K562 (cell line): ENCODE data around the gene SLC16A13. TPM values are rescaled to one million over a fixed set of nuclear protein-coding genes. Genes with fewer than 3 reads are reported as not detected.

Source experiments
- ATAC-seq: fragments of 200-7000 bp; cut with Tn5 transposase; 3 replicates; pipeline ENCODE4 v1.9.1; 2020; ENCODE audit warnings: moderate library complexity
- BruUV-seq: library from RNA; stranded (reverse); fragments of 400-500 nt; replicated peaks from 2 replicates; lab custom pipeline; 2021; lab: Mats Ljungman, UMichigan
- CTCF ChIA-PET: fragments of 300-600 bp; formaldehyde crosslinking; extraction: SDS; loops from one replicate; lab custom pipeline; 2021; ENCODE audit warnings: low intra/inter-chr PET ratio; lab: Yijun Ruan, JAX
- POLR2A ChIA-PET: fragments of 300-600, 350-650 bp; sonication (Branson Sonifier 250); formaldehyde crosslinking; extraction: SDS; loops from one replicate; lab custom pipeline; 2021; ENCODE audit warnings: antibody characterized with exemption, inconsistent platforms; lab: Yijun Ruan, JAX
- DNase-seq, 4 experiments: peaks; one replicate each; pipeline versions ENCODE4 v3.0.0 to v3.0.0-alpha.2; 2011 to 2018; ENCODE audit warnings: low spot score in 3 of 4, mixed read lengths in 3 of 4; ENCODE audit errors: extremely low read depth in 1 of 4
- FAIRE-seq: peaks from 2 replicates; lab custom pipeline; 2011; peaks lifted over from hg19 to GRCh38; lab: Jason Lieb, UNC
- H2AFZ ChIP-seq: 2 replicates; pipeline ENCODE4 v1.6.0; 2011; ENCODE audit warnings: low read depth, low read length, control low read depth, inconsistent platforms
- H3K27ac ChIP-seq: fragments of 200-600 bp; 3 replicates; pipeline ENCODE4 v1.8.0; 2011; ENCODE audit warnings: low read depth, mild to moderate bottlenecking, control low read depth, inconsistent platforms, low read length, moderate library complexity, mixed read lengths; ENCODE audit errors: extremely low read depth
- H3K27me3 ChIP-seq, 2 experiments: fragments of 300-600 bp in 1 of 2; 2 replicates in 1 of 2; 3 replicates in 1 of 2; pipeline versions ENCODE4 v1.6.0 to v1.8.0; 2011; ENCODE audit warnings: inconsistent platforms in 2 of 2, low read length in 2 of 2, mild to moderate bottlenecking in 1 of 2, mixed read lengths in 1 of 2, moderate library complexity in 1 of 2; ENCODE audit not compliant: control insufficient read depth in 2 of 2, insufficient read depth in 2 of 2
- H3K36me3 ChIP-seq: fragments of 300-600 bp; 3 replicates; pipeline ENCODE4 v1.8.0; 2011; ENCODE audit warnings: mild to moderate bottlenecking, low read length, inconsistent platforms; ENCODE audit not compliant: control insufficient read depth, insufficient read depth
- H3K4me1 ChIP-seq, 2 experiments: fragments of 200-600 bp in 1 of 2; replicated peaks in 1 of 2; 2 replicates in 1 of 2; 3 replicates in 1 of 2; pipeline versions ENCODE4 v1.5.1 to v1.8.0; 2011; ENCODE audit warnings: inconsistent platforms in 2 of 2, low read length in 2 of 2, mild to moderate bottlenecking in 1 of 2, mixed read lengths in 1 of 2, moderate library complexity in 1 of 2; ENCODE audit not compliant: control insufficient read depth in 2 of 2, insufficient read depth in 2 of 2
- H3K4me2 ChIP-seq: 2 replicates; pipeline ENCODE4 v1.6.1; 2011; ENCODE audit warnings: low read length, control low read depth, inconsistent platforms, mixed read lengths; ENCODE audit not compliant: insufficient read depth
- H3K4me3 ChIP-seq: fragments of 200-600 bp; sonication (generic), shearing (Covaris generic); 2 replicates; pipeline ENCODE4 v1.5.1; 2016; ENCODE audit warnings: control low read depth, inconsistent platforms
- H3K79me2 ChIP-seq: fragments of 200-600 bp; 3 replicates; pipeline ENCODE4 v1.8.0; 2011; ENCODE audit warnings: low read length, inconsistent platforms; ENCODE audit not compliant: control insufficient read depth, insufficient read depth
- H3K9ac ChIP-seq, 2 experiments: 2 replicates each; pipeline versions ENCODE4 v1.6.0 to v1.6.1; 2011; ENCODE audit warnings: low read depth in 2 of 2, low read length in 2 of 2, control low read depth in 1 of 2, inconsistent platforms in 1 of 2, mild to moderate bottlenecking in 1 of 2, mixed read lengths in 1 of 2; ENCODE audit not compliant: insufficient read depth in 1 of 2
- H3K9me1 ChIP-seq: one replicate; pipeline ENCODE4 v1.6.0; 2011; ENCODE audit warnings: inconsistent platforms, mild to moderate bottlenecking, low read length, moderate library complexity; ENCODE audit not compliant: control insufficient read depth, insufficient read depth
- H3K9me3 ChIP-seq: replicated peaks from 2 replicates; pipeline ENCODE4 v1.5.1; 2011; ENCODE audit warnings: low read depth, low read length, inconsistent platforms; ENCODE audit not compliant: control insufficient read depth, insufficient read depth
- H4K20me1 ChIP-seq: replicated peaks from 2 replicates; pipeline ENCODE4 v1.6.1; 2011; ENCODE audit warnings: low read length, inconsistent platforms, mixed read lengths; ENCODE audit not compliant: control insufficient read depth, insufficient read depth
- ATF3 ChIP-seq, 2 experiments: fragments of 450-650 bp in 1 of 2; sonication (generic) in 1 of 2; formaldehyde crosslinking in 1 of 2; IDR thresholded peaks in 1 of 2; conservative IDR thresholded peaks in 1 of 2; 2 replicates each; pipeline versions ENCODE4 v1.6.1 to v1.8.1; 2016 to 2023; ENCODE audit warnings: mild to moderate bottlenecking in 2 of 2, moderate library complexity in 2 of 2, inconsistent platforms in 1 of 2, missing genetic modification reagents in 1 of 2
- CEBPG ChIP-seq, 3 experiments: fragments of 200-800 bp in 1 of 3; sonication (Bioruptor generic) in 1 of 3; sonication (generic) in 1 of 3; formaldehyde crosslinking in 1 of 3; IDR thresholded peaks in 2 of 3; conservative IDR thresholded peaks in 1 of 3; 2 replicates each; pipeline versions ENCODE4 v1.6.1 to v1.8.0; 2016 to 2022; ENCODE audit warnings: missing compliant biosample characterization in 2 of 3, missing genetic modification characterization in 2 of 3, mild to moderate bottlenecking in 1 of 3, missing genetic modification reagents in 1 of 3
- GABPA ChIP-seq: fragments of 200-800 bp; sonication (Bioruptor generic); conservative IDR thresholded peaks from 2 replicates; pipeline ENCODE4 v1.6.1; 2016; ENCODE audit warnings: low read depth, missing genetic modification characterization, missing compliant biosample characterization
- IFI16 ChIP-seq: fragments of 250-450 bp; sonication (Bioruptor Pico); IDR thresholded peaks from 2 replicates; pipeline ENCODE4 v2.1.2; 2022; ENCODE audit warnings: mild to moderate bottlenecking, inconsistent platforms
- JUN ChIP-seq, 2 experiments: sonication (generic) in 1 of 2; formaldehyde crosslinking in 1 of 2; IDR thresholded peaks; 2 replicates each; pipeline versions ENCODE4 v1.6.1 to v1.8.0; 2012 to 2022; ENCODE audit warnings: borderline replicate concordance in 2 of 2, mild to moderate bottlenecking in 2 of 2, improper control_type of control experiment in 1 of 2, low read depth in 1 of 2, low read length in 1 of 2, missing genetic modification reagents in 1 of 2
- MEF2D ChIP-seq: conservative IDR thresholded peaks from 2 replicates; pipeline ENCODE4 v1.6.1; 2016; ENCODE audit warnings: low read depth, missing genetic modification characterization, missing compliant biosample characterization
- NFIC ChIP-seq: fragments of 450-650 bp; IDR thresholded peaks from 2 replicates; pipeline ENCODE4 v1.6.1; 2017; ENCODE audit warnings: mild to moderate bottlenecking, inconsistent platforms
- PHF20 ChIP-seq: fragments of 450-650 bp; IDR thresholded peaks from 2 replicates; pipeline ENCODE4 v1.6.1; 2018; ENCODE audit not compliant: partially characterized antibody
- SIX5 ChIP-seq, 2 experiments: IDR thresholded peaks; 2 replicates each; pipeline ENCODE4 v1.6.1; 2011; ENCODE audit warnings: low read length in 2 of 2, borderline replicate concordance in 1 of 2, low read depth in 1 of 2, mild to moderate bottlenecking in 1 of 2, moderate library complexity in 1 of 2; ENCODE audit not compliant: insufficient read depth in 1 of 2
- ZKSCAN3 ChIP-seq: fragments of 250-450 bp; sonication (Bioruptor Pico); IDR thresholded peaks from 2 replicates; pipeline ENCODE4 v1.4.0; 2020
- ZNF175 ChIP-seq: fragments of 200-800 bp; sonication (Bioruptor generic); IDR thresholded peaks from 2 replicates; pipeline ENCODE4 v1.6.1; 2016; ENCODE audit warnings: low read depth, mild to moderate bottlenecking, missing genetic modification characterization, missing compliant biosample characterization
- WGBS: fragments of 100-300 bp; shearing (Covaris generic); methylation state at CpG from one replicate; pipeline ENCODE4 v1.1.6; 2016; ENCODE audit warnings: low coverage, mixed read lengths; ENCODE audit not compliant: insufficient coverage; ENCODE audit errors: missing lambda C conversion rate; 5-methylcytosine and 5-hydroxymethylcytosine counted together
- in situ Hi-C: fragments of 300-500 bp; cut with MboI; formaldehyde crosslinking; loops from 4 replicates; pipeline ENCODE4 v1.15.0; 2018; ENCODE audit warnings: inconsistent platforms, mixed read lengths
- intact Hi-C: fragments of 100-400 bp; cut with micrococcal nuclease; formaldehyde crosslinking; loops from 2 replicates; pipeline ENCODE4 v1.14.2; 2022
- polyA plus RNA-seq, 8 experiments: library from polyadenylated mRNA; depleted of rRNA in 4 of 8; stranded (reverse) in 5 of 8; unstranded in 3 of 8; fragments of >200 nt; fragmentation: Nextera tagmentation in 2 of 8; fragmentation: Illumina TruSeq in 1 of 8; extraction: Ambion mirVana in 2 of 8; extraction: Trizol in 1 of 8; gene quantifications; 2 replicates each; pipeline versions ENCODE4 v1.2.1 to v1.2.3, GENCODE V29; 2011 to 2014; ENCODE audit warnings: inconsistent platforms in 1 of 8, missing spikeins in 1 of 8
- total RNA-seq, 7 experiments: library from RNA; depleted of rRNA in 6 of 7; stranded (reverse); fragments of >200 nt in 6 of 7; fragmentation: Illumina TruSeq in 2 of 7; extraction: Trizol in 2 of 7; gene quantifications; 2 replicates each; pipeline versions ENCODE4 v1.2.1 to v1.2.3, GENCODE V29; 2011 to 2021; ENCODE audit warnings: low replicate concordance in 1 of 7

Gene SLC16A13
- total and polyA plus RNA-seq, 9 of the 15 experiments (the other 6 are each of a cell fraction or from before 2014, with no cell fraction given), result 0.04 to 5.6 (median 0.87) TPM

- TF ChIP-seq JUN (IDR thresholded peaks at IDR 0.05; ENCODE audit: borderline replicate concordance, low read depth, low read length) (0 out of 2 replicates have a peak, but pooled peaks have one; percentile 27), JUN (CRISPR knock-in tag; IDR thresholded peaks at IDR 0.05; ENCODE audit: borderline replicate concordance) (no peak), SIX5 (IDR thresholded peaks at IDR 0.05; ENCODE audit: borderline replicate concordance in 1 of 2, insufficient read depth in 1 of 2, low read depth in 1 of 2, low read length in 2 of 2) (no peak), NFIC (peak; percentile 93)
These were observed 24.5 kb downstream of the SLC16A13 start (continued) for GRCh38 chr17:7060165-7060891.

GRCh38 chr17:7063518-7064094 lies 27.8 kb downstream of the SLC16A13 start:
- H3K4me1 ChIP-seq, result no peaks in the 10 kb centered on the region
- TF ChIP-seq GABPA (tag) (no peak), PHF20 (no peak), CEBPG (CRISPR knock-in tag; IDR thresholded peaks at IDR 0.05) (no peak), CEBPG (tag; conservative IDR thresholded peaks at IDR 0.05 in 1 of 2, IDR thresholded peaks at IDR 0.05 in 1 of 2) (no peak), ZKSCAN3 (CRISPR knock-in tag) (no peak), IFI16 (CRISPR knock-in tag) (no peak), ZNF175 (no peak), MEF2D (tag) (no peak), ATF3 (IDR thresholded peaks at IDR 0.05) (peak; percentile 22; the same call in 1 of the 2 replicates), ATF3 (CRISPR knock-in tag; conservative IDR thresholded peaks at IDR 0.05) (no peak)
- intact Hi-C loops, result no loop called here
- no peak overlapping the region for H3K4me2 ChIP-seq
- in situ Hi-C loops, result no loop called here
- H3K27me3 ChIP-seq, result peaks cover 4 to 32% of the 10 kb centered on the region in 2 experiments; a peak in 4 of 5 replicates
- WGBS, result 7% methylated on average over 6 of the region's 6 CpGs
- H2AFZ ChIP-seq, result no peak overlapping the region
- no peaks in the 10 kb centered on the region for H3K9me1 ChIP-seq
- no peaks in the 10 kb centered on the region for H3K36me3 ChIP-seq
- CTCF ChIA-PET, result no interaction called here
- no peaks in the 10 kb centered on the region for H3K9me3 ChIP-seq
- no peak for DNase-seq
- no peak overlapping the region for H3K9ac ChIP-seq
- H4K20me1 ChIP-seq, result 0 out of 2 replicates have a peak, but pooled peaks cover 2% of the 10 kb centered on the region
- H3K4me3 ChIP-seq, result no peak overlapping the region
- no peak for FAIRE-seq
- ATAC-seq, result no peak
- no peak overlapping the region for H3K27ac ChIP-seq
- no TSS peak for BruUV-seq
- POLR2A ChIA-PET, result no interaction called here
- no peaks in the 10 kb centered on the region for H3K79me2 ChIP-seq
